Tibial nerve (tissue), 4 donors: ENCODE measurements around the gene ELANE. TPM values are rescaled to one million over a fixed set of nuclear protein-coding genes. Genes with fewer than 3 reads are reported as not detected.

ENCODE experiments used
- DNase-seq, 2 donors: peaks; one replicate each; pipeline ENCODE4 v3.0.0-alpha.2; 2019; ENCODE audit warnings: low spot score in 2 of 2
- H3K27ac ChIP-seq, 4 donors: fragments of 200-600 bp; sonication (generic) in 3 of 4; one replicate each; pipeline ENCODE4 v1.5.1; 2017 to 2019; ENCODE audit warnings: mild to moderate bottlenecking in 1 of 4
- H3K27me3 ChIP-seq, 2 donors: fragments of 200-600 bp; sonication (generic) in 1 of 2; one replicate each; pipeline versions ENCODE4 v1.5.1 to v1.6.0; 2017 to 2019
- H3K36me3 ChIP-seq, 3 donors: fragments of 200-600 bp; sonication (generic); one replicate each; pipeline ENCODE4 v1.5.1; 2018 to 2019
- H3K4me1 ChIP-seq, 4 donors: fragments of 200-600 bp; sonication (generic) in 3 of 4; one replicate each; pipeline ENCODE4 v1.5.1; 2017 to 2019
- H3K4me3 ChIP-seq, 4 donors: fragments of 200-600 bp; sonication (generic) in 3 of 4; one replicate each; pipeline ENCODE4 v1.5.1; 2017 to 2019; ENCODE audit warnings: mild to moderate bottlenecking in 1 of 4, moderate library complexity in 1 of 4
- H3K9me3 ChIP-seq, 4 donors: fragments of 200-600 bp; sonication (generic) in 3 of 4; one replicate each; pipeline ENCODE4 v1.5.1; 2017 to 2019
- CTCF ChIP-seq, 5 experiments: fragments of 200-600 bp in 3 of 5; fragments of 450-650 bp in 2 of 5; sonication (generic) in 3 of 5; IDR thresholded peaks; one replicate each; pipeline ENCODE4 v1.5.1; 2016 to 2019; ENCODE audit warnings: antibody characterized with exemption in 5 of 5, mild to moderate bottlenecking in 3 of 5, moderate library complexity in 2 of 5
- EP300 ChIP-seq, 2 donors: sonication (generic); formaldehyde crosslinking; IDR thresholded peaks; one replicate each; pipeline ENCODE4 v1.6.1; 2017; ENCODE audit warnings: antibody characterized with exemption in 2 of 2, mild to moderate bottlenecking in 1 of 2
- POLR2A ChIP-seq, 2 donors: fragments of 450-650 bp; IDR thresholded peaks; one replicate each; pipeline ENCODE4 v1.6.1; 2017; ENCODE audit warnings: antibody characterized with exemption in 2 of 2, mild to moderate bottlenecking in 2 of 2, moderate library complexity in 2 of 2
- WGBS, 2 donors: methylation state at CpG; one replicate each; pipeline ENCODE4 v1.1.5; 2018; 5-methylcytosine and 5-hydroxymethylcytosine counted together
- total RNA-seq, 4 donors: library from RNA; depleted of rRNA; stranded (reverse); fragments of >200 nt; gene quantifications; one replicate each; pipeline ENCODE4 v1.1.0, GENCODE V29; 2016

Gene ELANE
- total RNA-seq, 4 donors from 2014 or later: 0.66 to 12.6 (median 4.2) TPM

- whole genome bisulfite sequencing, 2 donors: 62 to 64% methylated on average over 10 to 15 of the region's 16 CpGs
Measured at GRCh38 chr19:867301-867793, 15.2 kb downstream of the ELANE start.

GRCh38 chr19:867855-868457 lies 15.9 kb downstream of the ELANE start:
- Histone ChIP-seq H3K27ac (peak overlapping the region in 2 of 4 donors; percentile 90), H3K27me3 (no peaks in the 10 kb centered on the region)

More at GRCh38 chr19:867301-867793, 15.2 kb downstream of the ELANE start:
- Histone ChIP-seq H3K9me3 (no peaks in the 10 kb centered on the region), H3K4me3 (no peak overlapping the region), H3K27me3 (peaks cover 0 to 5% of the 10 kb centered on the region in 2 donors), H3K36me3 (peaks cover 0 to 59% (median 0%) of the 10 kb centered on the region in 3 donors), H3K27ac (peak overlapping the region in 1 of 4 donors; percentile 90), H3K4me1 (peaks cover 0 to 48% (median 21%) of the 10 kb centered on the region in 4 donors)
- TF ChIP-seq EP300 (IDR thresholded peaks at IDR 0.05): no peak
- TF ChIP-seq CTCF (IDR thresholded peaks at IDR 0.05): no peak
- TF ChIP-seq POLR2A (IDR thresholded peaks at IDR 0.05): no peak
- DNase-seq: no peak

GRCh38 chr19:868458-869244 lies 16.5 kb downstream of the ELANE start:
- 88 to 92% methylated on average over 29 to 34 of the region's 34 CpGs for WGBS, 2 donors

More at GRCh38 chr19:867855-868457, 15.9 kb downstream of the ELANE start:
- 91% methylated on average over 29 to 35 of the region's 39 CpGs for WGBS, 2 donors
- TF ChIP-seq POLR2A (IDR thresholded peaks at IDR 0.05) (no peak), EP300 (IDR thresholded peaks at IDR 0.05) (no peak), CTCF (IDR thresholded peaks at IDR 0.05) (no peak)
- peaks cover 0 to 63% (median 0%) of the 10 kb centered on the region in 3 donors for H3K36me3 ChIP-seq
- H3K4me3 ChIP-seq: no peak overlapping the region
- no peak for DNase-seq
- H3K4me1 ChIP-seq: peaks cover 0 to 46% (median 16%) of the 10 kb centered on the region in 4 donors
- H3K9me3 ChIP-seq: no peaks in the 10 kb centered on the region

GRCh38 chr19:869245-870177 lies 17.4 kb downstream of the ELANE start:
- peaks cover 0 to 43% (median 13%) of the 10 kb centered on the region in 4 donors for H3K4me1 ChIP-seq
- H3K27ac ChIP-seq: peak overlapping the region; percentile 80 to 90 (median 86)
- no peaks in the 10 kb centered on the region for H3K9me3 ChIP-seq
- H3K36me3 ChIP-seq: peaks cover 0 to 76% (median 0%) of the 10 kb centered on the region in 3 donors
- WGBS, 2 donors: 54% methylated on average over 29 of the region's 29 CpGs
- peak; percentile 58 to 80 for DNase-seq
- H3K4me3 ChIP-seq: no peak overlapping the region
- no peak for TF ChIP-seq CTCF (IDR thresholded peaks at IDR 0.05)
- peak in 1 of 2 donors; percentile 59 for TF ChIP-seq EP300 (IDR thresholded peaks at IDR 0.05)
- H3K27me3 ChIP-seq: no peaks in the 10 kb centered on the region

More at GRCh38 chr19:868458-869244, 16.5 kb downstream of the ELANE start:
- no peak for DNase-seq
- TF ChIP-seq POLR2A (IDR thresholded peaks at IDR 0.05) (no peak), CTCF (IDR thresholded peaks at IDR 0.05) (no peak), EP300 (IDR thresholded peaks at IDR 0.05) (no peak)
- Histone ChIP-seq H3K4me3 (no peak overlapping the region), H3K4me1 (peaks cover 0 to 47% (median 13%) of the 10 kb centered on the region in 4 donors), H3K27me3 (no peaks in the 10 kb centered on the region), H3K36me3 (peaks cover 0 to 67% (median 0%) of the 10 kb centered on the region in 3 donors), H3K27ac (peak overlapping the region; percentile 80 to 90 (median 86)), H3K9me3 (no peaks in the 10 kb centered on the region)
